Measurements from ENCODE around the gene ZNF287.
"Not testable (repeated sequence)": the region's sequence is repeated elsewhere in the genome, so short reads cannot be mapped to it uniquely, and the experiment has no call there.

Gene ZNF287

GRCh38 chr17:16568541-16569357 is at the start of gene ZNF287:
TSS of gene ZNF287 (minus strand) at chr17:16569204. CDS start at chr17:16567731, 1,473 bp downstream.
- DNase-seq: peak; percentile 95 to 96

GRCh38 chr17:16617481-16618060 is 48.6 kb upstream of the ZNF287 start:
- DNase-seq: no peak

- DNase-seq: no peak
Observed at GRCh38 chr17:16599537-16599936, 30.5 kb upstream of the ZNF287 start.

GRCh38 chr17:16593356-16594102 is 24.5 kb upstream of the ZNF287 start:
- no peak for DNase-seq

- DNase-seq: peak; percentile 92 to 93
Observed at GRCh38 chr17:16589097-16589969, 20.3 kb upstream of the ZNF287 start.

GRCh38 chr17:16585796-16586195 is 16.8 kb upstream of the ZNF287 start:
- DNase-seq: no peak

GRCh38 chr17:16584273-16584995 is 15.4 kb upstream of the ZNF287 start:
- peak; percentile 93 to 94 for DNase-seq

- no peak for DNase-seq
Observed at GRCh38 chr17:16583781-16584180, 14.8 kb upstream of the ZNF287 start.

GRCh38 chr17:16573466-16573865 is 4.5 kb upstream of the ZNF287 start:
- DNase-seq: no peak

GRCh38 chr17:16569358-16569712 is 331 bp upstream of the ZNF287 start:
- no peak for DNase-seq

- no peak for DNase-seq
Observed at GRCh38 chr17:16552637-16553045, 16.4 kb downstream of the ZNF287 start.

GRCh38 chr17:16551878-16552636 is 16.9 kb downstream of the ZNF287 start:
- no peak for DNase-seq

- DNase-seq: no peak
Observed at GRCh38 chr17:16537130-16537458, 31.9 kb downstream of the ZNF287 start.

GRCh38 chr17:16534236-16534635 is 34.8 kb downstream of the ZNF287 start:
- no peak for DNase-seq

GRCh38 chr17:16529906-16530305 is 39.1 kb downstream of the ZNF287 start:
- no peak for DNase-seq

GRCh38 chr17:16527298-16527697 is 41.7 kb downstream of the ZNF287 start:
- no peak for DNase-seq

GRCh38 chr17:16525556-16525955 is 43.4 kb downstream of the ZNF287 start:
- DNase-seq: not testable (repeated sequence)

GRCh38 chr17:16521070-16521727 is 47.8 kb downstream of the ZNF287 start:
- DNase-seq: peak; percentile 79 to 80

GRCh38 chr17:16519021-16519420 is 50.0 kb downstream of the ZNF287 start:
- DNase-seq: no peak

- no peak for DNase-seq
Observed at GRCh38 chr17:16517477-16517876, 51.5 kb downstream of the ZNF287 start.

- no peak for DNase-seq
Observed at GRCh38 chr17:16516594-16517051, 52.4 kb downstream of the ZNF287 start.

Data from CD4-positive, alpha-beta T cell treated with Interleukin-4 for 1 hour (primary cell).